Fibroblast of lung (primary cell): Measurements from ENCODE around the gene MT1G. TPM values are rescaled to one million over a fixed set of nuclear protein-coding genes. Genes with fewer than 3 reads are reported as not detected.
A peak's percentile ranks its signal among the peaks of the same experiment; 100 is the strongest.
"Not testable (repeated sequence)": the region's sequence is repeated elsewhere in the genome, so short reads cannot be mapped to it uniquely, and the experiment has no call there.

Experiments
- DNase-seq, 2 donors: peaks; one replicate each; pipeline versions ENCODE4 v3.0.0 to v3.0.0-alpha.2; 2010; ENCODE audit warnings: low read depth in 2 of 2
- H2AFZ ChIP-seq: 2 replicates; pipeline ENCODE4 v1.5.1; 2012; ENCODE audit warnings: low read length, control low read depth, inconsistent platforms
- H3K27ac ChIP-seq: 2 replicates; pipeline ENCODE4 v1.5.1; 2011; ENCODE audit warnings: low read length, control low read depth; ENCODE audit not compliant: insufficient read depth
- H3K27me3 ChIP-seq: 2 replicates; pipeline ENCODE4 v1.5.1; 2011; ENCODE audit warnings: mild to moderate bottlenecking, low read length; ENCODE audit not compliant: control insufficient read depth, insufficient read depth
- H3K36me3 ChIP-seq: 2 replicates; pipeline ENCODE4 v1.5.1; 2011; ENCODE audit warnings: low read length; ENCODE audit not compliant: control insufficient read depth, insufficient read depth
- H3K4me1 ChIP-seq: 2 replicates; pipeline ENCODE4 v1.5.1; 2011; ENCODE audit warnings: low read length; ENCODE audit not compliant: control insufficient read depth, insufficient read depth; ENCODE audit errors: extremely low read depth
- H3K4me2 ChIP-seq: 2 replicates; pipeline ENCODE4 v1.5.1; 2011; ENCODE audit warnings: low read length, control low read depth; ENCODE audit not compliant: insufficient read depth; ENCODE audit errors: extremely low read depth
- H3K4me3 ChIP-seq, 4 experiments: fragments of 200-600 bp in 1 of 4; sonication (generic) in 1 of 4; replicated peaks in 1 of 4; 2 replicates each; pipeline ENCODE4 v1.5.1; 2011 to 2016; ENCODE audit warnings: low read length in 4 of 4, low read depth in 3 of 4, mild to moderate bottlenecking in 3 of 4, control low read depth in 2 of 4, inconsistent platforms in 1 of 4, mixed read lengths in 1 of 4; ENCODE audit not compliant: insufficient read depth in 1 of 4; ENCODE audit errors: control extremely low read depth in 1 of 4
- H3K79me2 ChIP-seq: 2 replicates; pipeline ENCODE4 v1.5.1; 2012; ENCODE audit warnings: mild to moderate bottlenecking, low read length, inconsistent platforms; ENCODE audit not compliant: control insufficient read depth, insufficient read depth
- H3K9ac ChIP-seq: 2 replicates; pipeline ENCODE4 v1.5.1; 2011; ENCODE audit warnings: mild to moderate bottlenecking, low read length, control low read depth; ENCODE audit not compliant: insufficient read depth
- H3K9me3 ChIP-seq: 2 replicates; pipeline ENCODE4 v1.5.1; 2012; ENCODE audit warnings: low read depth, low read length; ENCODE audit not compliant: control insufficient read depth, insufficient read depth
- H4K20me1 ChIP-seq: 2 replicates; pipeline ENCODE4 v1.5.1; 2011; ENCODE audit warnings: low read length; ENCODE audit not compliant: control insufficient read depth, insufficient read depth; ENCODE audit errors: extremely low read depth
- EZH2 ChIP-seq: IDR thresholded peaks from 2 replicates; pipeline ENCODE4 v1.5.1; 2012; ENCODE audit warnings: low read length, control low read depth, mild to moderate bottlenecking; ENCODE audit errors: missing control alignments
- polyA plus RNA-seq, 2 donors: library from polyadenylated mRNA; depleted of rRNA in 1 of 2; stranded (reverse) in 1 of 2; unstranded in 1 of 2; fragments of >200 nt; gene quantifications; 2 replicates each; pipeline ENCODE4 v1.2.1, GENCODE V29; 2011 to 2012; ENCODE audit warnings: missing spikeins in 1 of 2
- total RNA-seq: library from RNA; depleted of rRNA; stranded (reverse); fragments of >200 nt; gene quantifications from 2 replicates; pipeline ENCODE4 v1.2.1, GENCODE V29; 2014
- TF ChIP-seq, protein P1 (sequence below), 2 donors: IDR thresholded peaks in 1 of 2; conservative IDR thresholded peaks in 1 of 2; 1 replicate in 1 of 2; 2 replicates in 1 of 2; pipeline ENCODE4 v1.5.1; 2011 to 2012; ENCODE audit warnings: low read length in 2 of 2, control low read depth in 1 of 2, inconsistent platforms in 1 of 2, low read depth in 1 of 2, mild to moderate bottlenecking in 1 of 2

The MT1G gene
- total and polyA plus RNA-seq, 2 donors (not counting 1 experiment from before 2014, with no cell fraction given), result 5.7 to 11.6 TPM

DNA sequence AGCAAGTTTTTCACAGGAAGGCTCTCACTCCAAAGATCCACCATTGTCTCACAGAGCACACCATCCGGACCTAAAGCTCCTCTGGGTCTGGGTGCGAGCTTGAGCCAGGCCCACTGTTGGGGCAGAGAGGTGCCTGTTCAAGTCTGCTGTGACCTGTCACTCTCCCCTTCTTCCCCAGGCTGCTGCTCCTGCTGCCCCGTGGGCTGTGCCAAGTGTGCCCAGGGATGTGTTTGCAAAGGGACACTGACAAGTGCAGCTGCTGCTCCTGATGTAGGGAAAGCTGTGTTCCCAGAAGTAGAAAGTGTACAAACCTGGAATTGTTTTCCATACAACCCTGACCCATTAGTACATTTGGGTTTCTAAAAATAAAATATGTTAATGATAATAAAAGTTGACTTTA is 9.6 kb upstream of the MT1G start:
- no peaks in the 10 kb centered on the region for H3K79me2 ChIP-seq
- no peak for DNase-seq
- H3K4me2 ChIP-seq, result no peak overlapping the region
- no peaks in the 10 kb centered on the region for H4K20me1 ChIP-seq
- TF ChIP-seq, protein P1, sequence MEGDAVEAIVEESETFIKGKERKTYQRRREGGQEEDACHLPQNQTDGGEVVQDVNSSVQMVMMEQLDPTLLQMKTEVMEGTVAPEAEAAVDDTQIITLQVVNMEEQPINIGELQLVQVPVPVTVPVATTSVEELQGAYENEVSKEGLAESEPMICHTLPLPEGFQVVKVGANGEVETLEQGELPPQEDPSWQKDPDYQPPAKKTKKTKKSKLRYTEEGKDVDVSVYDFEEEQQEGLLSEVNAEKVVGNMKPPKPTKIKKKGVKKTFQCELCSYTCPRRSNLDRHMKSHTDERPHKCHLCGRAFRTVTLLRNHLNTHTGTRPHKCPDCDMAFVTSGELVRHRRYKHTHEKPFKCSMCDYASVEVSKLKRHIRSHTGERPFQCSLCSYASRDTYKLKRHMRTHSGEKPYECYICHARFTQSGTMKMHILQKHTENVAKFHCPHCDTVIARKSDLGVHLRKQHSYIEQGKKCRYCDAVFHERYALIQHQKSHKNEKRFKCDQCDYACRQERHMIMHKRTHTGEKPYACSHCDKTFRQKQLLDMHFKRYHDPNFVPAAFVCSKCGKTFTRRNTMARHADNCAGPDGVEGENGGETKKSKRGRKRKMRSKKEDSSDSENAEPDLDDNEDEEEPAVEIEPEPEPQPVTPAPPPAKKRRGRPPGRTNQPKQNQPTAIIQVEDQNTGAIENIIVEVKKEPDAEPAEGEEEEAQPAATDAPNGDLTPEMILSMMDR (conservative IDR thresholded peaks at IDR 0.05 in 1 of 2, IDR thresholded peaks at IDR 0.05 in 1 of 2; ENCODE audit: low read depth in 1 of 2, low read length in 2 of 2), result no peak
- TF ChIP-seq EZH2, result no peak
- H3K36me3 ChIP-seq, result no peaks in the 10 kb centered on the region
- no peak overlapping the region for H3K4me3 ChIP-seq
- no peak overlapping the region for H3K27ac ChIP-seq
- H2AFZ ChIP-seq, result no peak overlapping the region
- no peaks in the 10 kb centered on the region for H3K27me3 ChIP-seq
- no peaks in the 10 kb centered on the region for H3K9me3 ChIP-seq
- peaks cover 6% of the 10 kb centered on the region for H3K4me1 ChIP-seq
- H3K9ac ChIP-seq, result no peak overlapping the region

DNA sequence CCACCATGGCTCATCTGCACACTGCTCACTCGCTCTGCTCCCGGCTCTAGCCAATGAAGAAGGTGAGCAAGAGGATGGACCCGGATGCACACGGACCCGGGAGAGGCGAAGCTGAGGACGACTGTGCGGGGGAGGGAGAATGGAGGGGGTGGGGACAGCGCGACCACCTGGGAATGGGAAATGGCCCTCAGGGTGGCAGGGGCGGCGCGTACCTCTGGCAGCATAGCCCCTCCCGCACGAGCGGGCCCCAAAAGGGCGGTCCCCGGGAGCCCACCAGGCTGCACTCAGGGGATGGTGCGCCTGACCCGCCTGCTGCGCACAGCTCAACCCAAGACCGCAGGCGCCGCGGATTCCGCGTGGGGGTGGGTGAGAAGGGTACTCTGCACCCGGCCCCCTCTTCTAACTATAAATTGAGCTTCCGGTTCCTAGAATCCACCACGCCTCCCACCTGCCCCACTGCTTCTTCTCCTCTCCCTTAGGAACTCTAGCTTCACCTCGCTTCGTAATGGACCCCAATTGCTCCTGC is 7.9 kb upstream of the MT1G start:
- Histone ChIP-seq H4K20me1 (no peaks in the 10 kb centered on the region), H3K9me3 (no peaks in the 10 kb centered on the region), H3K27me3 (no peaks in the 10 kb centered on the region), H3K4me2 (no peak overlapping the region), H3K4me1 (peaks cover 5% of the 10 kb centered on the region), H3K36me3 (no peaks in the 10 kb centered on the region), H3K4me3 (peak overlapping the region in 1 of 4 experiments; percentile 17), H2AFZ (no peak overlapping the region), H3K79me2 (no peaks in the 10 kb centered on the region), H3K9ac (no peak overlapping the region), H3K27ac (no peak overlapping the region)
- no peak for TF ChIP-seq EZH2
- TF ChIP-seq, protein P1 (conservative IDR thresholded peaks at IDR 0.05 in 1 of 2, IDR thresholded peaks at IDR 0.05 in 1 of 2; ENCODE audit: low read depth in 1 of 2, low read length in 2 of 2), result no peak
- DNase-seq, result no peak

DNA sequence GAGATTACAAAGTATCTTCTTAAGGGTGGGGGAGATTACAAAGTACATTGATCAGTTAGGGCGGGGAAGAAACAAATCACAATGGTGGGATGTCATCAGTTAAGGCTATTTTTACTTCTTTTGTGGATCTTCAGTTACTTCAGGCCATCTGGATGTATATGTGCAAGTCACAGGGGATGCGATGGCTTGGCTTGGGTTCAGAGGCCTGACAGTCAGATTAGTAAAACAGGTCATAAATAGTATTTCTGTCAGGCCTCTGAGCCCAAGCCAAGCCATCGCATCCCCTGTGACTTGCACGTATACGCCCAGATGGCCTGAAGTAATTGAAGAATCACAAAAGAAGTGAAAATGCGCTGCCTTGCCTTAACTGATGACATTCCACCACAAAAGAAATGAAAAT is 6.7 kb upstream of the MT1G start:
- not testable (repeated sequence) for H3K36me3 ChIP-seq, DNase-seq, H3K4me2 ChIP-seq

More for the DNA sequence above, 6.7 kb upstream of the MT1G start:
- not testable (repeated sequence) for H3K4me3 ChIP-seq, H3K4me1 ChIP-seq, H3K27ac ChIP-seq, H2AFZ ChIP-seq, H3K79me2 ChIP-seq, H3K9ac ChIP-seq, H4K20me1 ChIP-seq, H3K27me3 ChIP-seq, H3K9me3 ChIP-seq
